Neural cell (in vitro differentiated cells): Measurements from ENCODE around the gene ZNF117. TPM values are rescaled to one million over a fixed set of nuclear protein-coding genes. Genes with fewer than 3 reads are reported as not detected.
A peak's percentile ranks its signal among the peaks of the same experiment; 100 is the strongest.
"Not testable (repeated sequence)": the region's sequence is repeated elsewhere in the genome, so short reads cannot be mapped to it uniquely, and the experiment has no call there.

Experiments
- H2AFZ ChIP-seq: fragments of 200-600, 300-800 bp; sonication (generic), shearing (Covaris generic); 2 replicates; pipeline ENCODE4 v1.6.0; 2014; ENCODE audit warnings: low read depth, mild to moderate bottlenecking, antibody characterized with exemption, low read length, moderate library complexity
- H3F3A ChIP-seq: fragments of 200-600 bp; shearing (Covaris generic); 2 replicates; pipeline ENCODE4 v1.6.1; 2016; ENCODE audit warnings: mild to moderate bottlenecking, moderate library complexity, mixed read lengths, antibody characterized with exemption, low read length; ENCODE audit not compliant: insufficient read depth, poor library complexity, severe bottlenecking
- H3K27ac ChIP-seq: fragments of 200-600, 300-800 bp; sonication (generic), shearing (Covaris generic); 2 replicates; pipeline ENCODE4 v1.5.1; 2014; ENCODE audit warnings: mild to moderate bottlenecking, low read length, moderate library complexity
- H3K27me3 ChIP-seq: fragments of 300-800, 200-600 bp; sonication (generic), shearing (Covaris generic); 2 replicates; pipeline ENCODE4 v1.6.0; 2014; ENCODE audit warnings: mild to moderate bottlenecking, low read depth, low read length, moderate library complexity; ENCODE audit not compliant: insufficient read depth
- H3K36me3 ChIP-seq: fragments of 300-800, 200-600 bp; sonication (generic), shearing (Covaris generic); 2 replicates; pipeline ENCODE4 v1.5.1; 2014; ENCODE audit warnings: mild to moderate bottlenecking, antibody characterized with exemption, low read length, moderate library complexity; ENCODE audit not compliant: insufficient read depth
- H3K4me2 ChIP-seq: fragments of 300-800, 200-600 bp; sonication (generic), shearing (Covaris generic); 2 replicates; pipeline ENCODE4 v1.6.0; 2014; ENCODE audit warnings: mild to moderate bottlenecking, low read length
- H3K4me3 ChIP-seq: fragments of 300-800, 200-600 bp; sonication (generic), shearing (Covaris generic); 2 replicates; pipeline ENCODE4 v1.5.1; 2014; ENCODE audit warnings: mild to moderate bottlenecking, low read length, moderate library complexity
- H3K79me2 ChIP-seq: fragments of 200-600 bp; shearing (Covaris generic); replicated peaks from 2 replicates; pipeline ENCODE4 v1.6.0; 2014; ENCODE audit warnings: mild to moderate bottlenecking, low read length, moderate library complexity; ENCODE audit not compliant: insufficient read depth
- H3K9ac ChIP-seq: fragments of 300-800, 200-600 bp; sonication (generic), shearing (Covaris generic); 2 replicates; pipeline ENCODE4 v1.6.1; 2016; ENCODE audit warnings: mild to moderate bottlenecking, low read length, mixed read lengths
- H3K9me2 ChIP-seq: fragments of 200-600 bp; shearing (Covaris generic); 2 replicates; pipeline ENCODE4 v1.6.1; 2016; ENCODE audit warnings: mild to moderate bottlenecking, low read length, mixed read lengths; ENCODE audit not compliant: insufficient read depth
- H3K9me3 ChIP-seq: fragments of 200-600, 300-800 bp; sonication (generic), shearing (Covaris generic); 2 replicates; pipeline ENCODE4 v1.6.1; 2016; ENCODE audit warnings: mild to moderate bottlenecking, mixed run types, low read length, moderate library complexity, mixed read lengths
- H4K20me1 ChIP-seq: fragments of 200-600 bp; shearing (Covaris generic); 2 replicates; pipeline ENCODE4 v1.6.1; 2016; ENCODE audit warnings: mild to moderate bottlenecking, mixed run types; ENCODE audit not compliant: insufficient read depth
- CTCF ChIP-seq: fragments of 450-650 bp; IDR thresholded peaks from 2 replicates; pipeline ENCODE4 v1.5.1; 2014; ENCODE audit warnings: antibody characterized with exemption, mild to moderate bottlenecking, moderate library complexity; ENCODE audit not compliant: poor library complexity, severe bottlenecking
- EP300 ChIP-seq: fragments of 450-650 bp; conservative IDR thresholded peaks from 2 replicates; pipeline ENCODE4 v1.6.1; 2014; ENCODE audit warnings: antibody characterized with exemption, mild to moderate bottlenecking, moderate library complexity; ENCODE audit not compliant: poor library complexity, severe bottlenecking
- EZH2 ChIP-seq: fragments of 200-600, 300-800 bp; shearing (Covaris generic), sonication (generic); IDR thresholded peaks from 2 replicates; pipeline ENCODE4 v1.6.1; 2014; ENCODE audit warnings: antibody characterized with exemption, low read length, borderline replicate concordance, mild to moderate bottlenecking; ENCODE audit not compliant: insufficient read depth, poor library complexity, severe bottlenecking
- MXI1 ChIP-seq: fragments of 450-650 bp; conservative IDR thresholded peaks from 2 replicates; pipeline ENCODE4 v1.6.1; 2014; ENCODE audit warnings: antibody characterized with exemption, mild to moderate bottlenecking; ENCODE audit not compliant: poor library complexity, severe bottlenecking
- POLR2AphosphoS5 ChIP-seq: IDR thresholded peaks from 2 replicates; pipeline ENCODE4 v1.6.1; 2012
- RAD21 ChIP-seq: fragments of 450-650 bp; conservative IDR thresholded peaks from 2 replicates; pipeline ENCODE4 v1.6.1; 2014; ENCODE audit warnings: antibody characterized with exemption, mild to moderate bottlenecking, moderate library complexity
- SMC3 ChIP-seq: fragments of 450-650 bp; conservative IDR thresholded peaks from 2 replicates; pipeline ENCODE4 v1.6.1; 2014; ENCODE audit warnings: antibody characterized with exemption, mild to moderate bottlenecking, moderate library complexity; ENCODE audit not compliant: poor library complexity
- TAF1 ChIP-seq: IDR thresholded peaks from 2 replicates; pipeline ENCODE4 v1.6.1; 2012; ENCODE audit warnings: low read depth
- polyA plus RNA-seq: library from polyadenylated mRNA; depleted of rRNA; stranded (reverse); fragments of >200 nt; gene quantifications from 2 replicates; pipeline ENCODE4 v1.2.3, GENCODE V29; 2014
- TF ChIP-seq, protein P1 (sequence below): IDR thresholded peaks from 2 replicates; pipeline ENCODE4 v1.6.1; 2012; ENCODE audit warnings: borderline replicate concordance

The ZNF117 gene
- polyA plus RNA-seq, 1 donor from 2014 or later: 112 TPM

DNA sequence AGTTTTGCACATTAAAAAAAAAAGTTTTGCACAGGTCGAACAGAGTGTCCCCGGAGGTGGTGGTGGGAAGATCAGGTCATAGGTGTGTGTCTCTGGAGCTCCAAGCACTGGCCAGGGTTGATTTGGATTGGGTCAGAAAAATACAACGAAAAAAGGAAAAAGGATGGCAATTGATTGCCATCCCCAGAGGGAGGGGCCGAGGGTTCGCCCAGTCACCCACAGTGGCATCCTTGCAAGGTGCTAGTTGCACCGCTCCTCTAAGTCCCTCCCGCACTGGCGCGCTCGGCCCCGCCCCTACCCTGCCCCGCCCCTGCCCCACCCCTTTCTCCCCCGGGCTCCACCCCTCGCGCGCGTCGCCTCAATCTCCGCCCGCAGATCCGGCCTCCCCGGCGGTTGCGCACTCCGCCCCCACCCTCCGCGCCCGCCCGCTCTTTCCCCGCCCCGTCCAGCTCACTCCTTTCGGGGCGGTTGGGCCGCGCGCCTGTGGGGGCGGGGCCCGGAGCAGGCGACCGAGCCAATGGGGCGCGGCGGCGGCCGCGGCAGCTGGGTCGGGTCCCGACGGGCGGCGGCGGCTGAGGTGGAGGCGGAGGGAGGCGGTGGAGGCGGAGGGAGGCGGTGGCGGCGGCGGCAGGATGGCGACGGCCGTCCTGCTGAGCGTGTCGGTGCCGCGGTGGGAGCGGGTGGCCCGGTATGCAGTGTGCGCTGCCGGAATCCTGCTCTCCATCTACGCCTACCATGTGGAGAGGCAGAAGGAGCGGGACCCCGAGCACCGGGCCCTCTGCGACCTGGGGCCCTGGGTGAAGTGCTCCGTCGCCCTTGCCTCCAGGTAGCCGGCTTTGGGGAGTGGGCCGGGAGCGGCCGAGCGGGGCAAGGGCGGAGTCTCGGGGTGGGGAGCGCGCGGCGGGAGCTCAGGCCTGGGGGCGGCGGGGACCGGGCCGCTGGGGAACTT is 47.2 kb upstream of the ZNF117 start:
- H2AFZ ChIP-seq: no peak overlapping the region
- H3K9me2 ChIP-seq: no peaks in the 10 kb centered on the region
- no peaks in the 10 kb centered on the region for H3K27me3 ChIP-seq
- peak overlapping the region; percentile 75 for H3K4me3 ChIP-seq
- no peaks in the 10 kb centered on the region for H3K9me3 ChIP-seq
- H3K4me2 ChIP-seq: no peak overlapping the region
- H3K9ac ChIP-seq: peak overlapping the region; percentile 77
- no peaks in the 10 kb centered on the region for H3F3A ChIP-seq
- peak overlapping the region; percentile 73 for H3K27ac ChIP-seq
- H3K79me2 ChIP-seq: peaks cover 9% of the 10 kb centered on the region
- no peaks in the 10 kb centered on the region for H3K36me3 ChIP-seq
- peak; percentile 44 for TF ChIP-seq MXI1
- no peak for TF ChIP-seq SMC3
- TF ChIP-seq TAF1: peak; percentile 72
- TF ChIP-seq EZH2: no peak
- peak; percentile 83 for TF ChIP-seq POLR2AphosphoS5
- TF ChIP-seq EP300: no peak
- TF ChIP-seq, protein P1, sequence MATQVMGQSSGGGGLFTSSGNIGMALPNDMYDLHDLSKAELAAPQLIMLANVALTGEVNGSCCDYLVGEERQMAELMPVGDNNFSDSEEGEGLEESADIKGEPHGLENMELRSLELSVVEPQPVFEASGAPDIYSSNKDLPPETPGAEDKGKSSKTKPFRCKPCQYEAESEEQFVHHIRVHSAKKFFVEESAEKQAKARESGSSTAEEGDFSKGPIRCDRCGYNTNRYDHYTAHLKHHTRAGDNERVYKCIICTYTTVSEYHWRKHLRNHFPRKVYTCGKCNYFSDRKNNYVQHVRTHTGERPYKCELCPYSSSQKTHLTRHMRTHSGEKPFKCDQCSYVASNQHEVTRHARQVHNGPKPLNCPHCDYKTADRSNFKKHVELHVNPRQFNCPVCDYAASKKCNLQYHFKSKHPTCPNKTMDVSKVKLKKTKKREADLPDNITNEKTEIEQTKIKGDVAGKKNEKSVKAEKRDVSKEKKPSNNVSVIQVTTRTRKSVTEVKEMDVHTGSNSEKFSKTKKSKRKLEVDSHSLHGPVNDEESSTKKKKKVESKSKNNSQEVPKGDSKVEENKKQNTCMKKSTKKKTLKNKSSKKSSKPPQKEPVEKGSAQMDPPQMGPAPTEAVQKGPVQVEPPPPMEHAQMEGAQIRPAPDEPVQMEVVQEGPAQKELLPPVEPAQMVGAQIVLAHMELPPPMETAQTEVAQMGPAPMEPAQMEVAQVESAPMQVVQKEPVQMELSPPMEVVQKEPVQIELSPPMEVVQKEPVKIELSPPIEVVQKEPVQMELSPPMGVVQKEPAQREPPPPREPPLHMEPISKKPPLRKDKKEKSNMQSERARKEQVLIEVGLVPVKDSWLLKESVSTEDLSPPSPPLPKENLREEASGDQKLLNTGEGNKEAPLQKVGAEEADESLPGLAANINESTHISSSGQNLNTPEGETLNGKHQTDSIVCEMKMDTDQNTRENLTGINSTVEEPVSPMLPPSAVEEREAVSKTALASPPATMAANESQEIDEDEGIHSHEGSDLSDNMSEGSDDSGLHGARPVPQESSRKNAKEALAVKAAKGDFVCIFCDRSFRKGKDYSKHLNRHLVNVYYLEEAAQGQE: peak; percentile 30
- peak; percentile 57 for TF ChIP-seq CTCF
- no peak for TF ChIP-seq RAD21
- no peaks in the 10 kb centered on the region for H4K20me1 ChIP-seq

DNA sequence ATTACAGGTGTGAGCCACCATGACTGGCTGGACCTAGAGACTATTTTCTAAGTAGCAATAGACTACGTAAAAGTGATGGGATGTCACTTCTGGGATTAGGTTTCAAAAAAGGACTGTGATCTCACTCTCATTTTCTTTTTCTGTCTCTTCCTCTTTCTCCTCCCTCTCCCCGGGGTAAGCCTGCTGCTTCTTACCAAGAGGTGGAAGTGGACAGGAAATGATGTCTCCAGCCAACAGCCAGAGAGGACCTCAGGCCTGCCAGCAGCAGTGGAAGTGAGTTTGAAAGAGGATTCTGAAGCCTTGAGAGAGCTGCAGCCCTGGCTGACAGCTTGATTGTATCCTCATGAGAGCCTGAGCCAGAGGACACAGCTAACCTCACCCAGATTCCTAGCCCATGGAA is 45.7 kb upstream of the ZNF117 start:
- H2AFZ ChIP-seq, H3K4me3 ChIP-seq, H3K9me2 ChIP-seq, H3K9ac ChIP-seq, H3K27ac ChIP-seq, H4K20me1 ChIP-seq, H3K79me2 ChIP-seq, H3F3A ChIP-seq, H3K4me2 ChIP-seq, H3K27me3 ChIP-seq, H3K9me3 ChIP-seq, H3K36me3 ChIP-seq: not testable (repeated sequence)

DNA sequence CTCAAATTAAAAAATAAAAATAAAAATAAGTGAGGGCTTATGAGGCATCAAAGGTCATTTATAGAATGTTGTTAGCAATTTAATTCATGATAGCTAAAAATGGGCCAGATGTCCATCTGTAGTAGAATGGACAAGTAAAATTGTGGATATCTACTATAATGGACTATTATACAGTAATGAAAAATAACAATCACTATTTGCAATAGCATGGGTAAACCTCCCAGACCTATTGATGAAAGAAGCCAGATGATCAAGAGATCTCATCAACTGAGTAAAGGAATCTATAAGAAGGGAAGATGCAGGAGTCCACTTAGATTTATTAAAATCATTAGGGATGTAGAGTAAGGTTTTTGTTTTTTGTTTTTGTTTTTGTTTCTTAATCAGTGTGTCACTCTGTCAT is 44.6 kb upstream of the ZNF117 start:
- H3K4me3 ChIP-seq: not testable (repeated sequence)

GRCh38 chr7:65034120-65034782 is 43.4 kb upstream of the ZNF117 start:
- not testable (repeated sequence) for H3K4me2 ChIP-seq, H2AFZ ChIP-seq, H3K9ac ChIP-seq, H3K9me3 ChIP-seq, H4K20me1 ChIP-seq, H3K27ac ChIP-seq, H3F3A ChIP-seq, H3K9me2 ChIP-seq, H3K27me3 ChIP-seq, H3K4me3 ChIP-seq, H3K79me2 ChIP-seq, H3K36me3 ChIP-seq

More for the DNA sequence above, 44.6 kb upstream of the ZNF117 start:
- H3K9me3 ChIP-seq, H3K9ac ChIP-seq, H3K27ac ChIP-seq, H3K36me3 ChIP-seq, H3K79me2 ChIP-seq, H4K20me1 ChIP-seq, H3K9me2 ChIP-seq, H3F3A ChIP-seq, H3K4me2 ChIP-seq, H3K27me3 ChIP-seq, H2AFZ ChIP-seq: not testable (repeated sequence)

DNA sequence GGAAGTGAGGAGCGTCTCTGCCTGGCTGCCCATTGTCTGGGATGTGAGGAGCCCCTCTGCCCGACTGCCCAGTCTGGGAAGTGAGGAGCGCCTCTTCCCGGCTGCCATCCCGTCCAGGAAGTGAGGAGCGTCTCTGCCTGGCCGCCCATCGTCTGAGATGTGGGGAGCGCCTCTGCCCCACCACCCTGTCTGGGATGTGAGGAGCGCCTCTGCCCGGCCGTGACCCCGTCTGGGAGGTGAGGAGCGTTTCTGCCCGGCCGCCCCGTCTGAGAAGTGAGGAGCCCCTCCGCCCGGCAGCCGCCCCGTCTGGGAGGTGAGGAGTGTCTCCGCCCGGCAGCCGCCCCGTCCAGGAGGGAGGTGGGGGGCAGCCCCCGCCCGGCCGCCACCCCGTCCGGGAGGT is 42.6 kb upstream of the ZNF117 start:
- H3K9ac ChIP-seq, H3K27me3 ChIP-seq, H4K20me1 ChIP-seq: not testable (repeated sequence)

More for the DNA sequence above, 42.6 kb upstream of the ZNF117 start:
- H2AFZ ChIP-seq, H3K9me2 ChIP-seq, H3K4me3 ChIP-seq, H3K9me3 ChIP-seq, H3F3A ChIP-seq, H3K79me2 ChIP-seq, H3K4me2 ChIP-seq, H3K36me3 ChIP-seq, H3K27ac ChIP-seq: not testable (repeated sequence)
